Testis (tissue), 3 donors: ENCODE measurements around the gene GZMH. TPM values are rescaled to one million over a fixed set of nuclear protein-coding genes. Genes with fewer than 3 reads are reported as not detected.
A peak's percentile ranks its signal among the peaks of the same experiment; 100 is the strongest.

ENCODE experiments used
- DNase-seq: peaks from one replicate; pipeline ENCODE4 v3.0.0-alpha.2; 2019
- H3K27ac ChIP-seq, 2 donors: fragments of 200-600 bp; sonication (generic); one replicate each; pipeline ENCODE4 v1.5.1; 2019
- H3K27me3 ChIP-seq: fragments of 200-600 bp; sonication (generic); one replicate; pipeline ENCODE4 v1.5.1; 2019
- H3K36me3 ChIP-seq: fragments of 200-600 bp; sonication (generic); one replicate; pipeline ENCODE4 v1.5.1; 2017; ENCODE audit warnings: low read depth; ENCODE audit errors: missing control alignments
- H3K4me1 ChIP-seq: fragments of 200-600 bp; sonication (generic); one replicate; pipeline ENCODE4 v1.5.1; 2019
- H3K4me3 ChIP-seq, 2 donors: fragments of 200-600 bp; sonication (generic); one replicate each; pipeline ENCODE4 v1.5.1; 2017 to 2019
- H3K9me3 ChIP-seq: fragments of 200-600 bp; sonication (generic); one replicate; pipeline ENCODE4 v1.5.1; 2017
- POLR2A ChIP-seq: fragments of 450-650 bp; IDR thresholded peaks from one replicate; pipeline ENCODE4 v1.6.1; 2017; ENCODE audit warnings: antibody characterized with exemption, mild to moderate bottlenecking, moderate library complexity
- WGBS, 2 donors: methylation state at CpG; one replicate each; pipeline ENCODE4 v1.1.5; 2018; 5-methylcytosine and 5-hydroxymethylcytosine counted together
- intact Hi-C: fragments of 100-400 bp; cut with DNase I; formaldehyde crosslinking; loops from one replicate; pipeline ENCODE4 v1.15.1; 2023; ENCODE audit warnings: low total_unique reads
- polyA plus RNA-seq: library from polyadenylated mRNA; stranded (reverse); fragments of 350-450 nt; fragmentation: Illumina TruSeq; extraction: RNeasy Lipid Tissue Mini Kit (QIAGEN cat#74804); gene quantifications from one replicate; pipeline ENCODE4 v1.2.3, GENCODE V29; 2014; ENCODE audit warnings: low read depth, low replicate concordance; ENCODE audit not compliant: insufficient read depth
- total RNA-seq, 2 donors: library from RNA; depleted of rRNA; stranded (reverse); fragments of >200 nt; gene quantifications; one replicate each; pipeline ENCODE4 v1.2.3, GENCODE V29; 2016
- TF ChIP-seq, protein P1 (sequence below), 3 experiments: fragments of 450-650 bp in 2 of 3; fragments of 200-600 bp in 1 of 3; sonication (generic) in 1 of 3; IDR thresholded peaks; one replicate each; pipeline ENCODE4 v1.5.1; 2016 to 2019; ENCODE audit warnings: antibody characterized with exemption in 3 of 3, mild to moderate bottlenecking in 2 of 3, moderate library complexity in 1 of 3

Gene GZMH
- total and polyA plus RNA-seq, 3 donors from 2014 or later: 1.3 to 4.0 TPM; not detected in 1

DNA sequence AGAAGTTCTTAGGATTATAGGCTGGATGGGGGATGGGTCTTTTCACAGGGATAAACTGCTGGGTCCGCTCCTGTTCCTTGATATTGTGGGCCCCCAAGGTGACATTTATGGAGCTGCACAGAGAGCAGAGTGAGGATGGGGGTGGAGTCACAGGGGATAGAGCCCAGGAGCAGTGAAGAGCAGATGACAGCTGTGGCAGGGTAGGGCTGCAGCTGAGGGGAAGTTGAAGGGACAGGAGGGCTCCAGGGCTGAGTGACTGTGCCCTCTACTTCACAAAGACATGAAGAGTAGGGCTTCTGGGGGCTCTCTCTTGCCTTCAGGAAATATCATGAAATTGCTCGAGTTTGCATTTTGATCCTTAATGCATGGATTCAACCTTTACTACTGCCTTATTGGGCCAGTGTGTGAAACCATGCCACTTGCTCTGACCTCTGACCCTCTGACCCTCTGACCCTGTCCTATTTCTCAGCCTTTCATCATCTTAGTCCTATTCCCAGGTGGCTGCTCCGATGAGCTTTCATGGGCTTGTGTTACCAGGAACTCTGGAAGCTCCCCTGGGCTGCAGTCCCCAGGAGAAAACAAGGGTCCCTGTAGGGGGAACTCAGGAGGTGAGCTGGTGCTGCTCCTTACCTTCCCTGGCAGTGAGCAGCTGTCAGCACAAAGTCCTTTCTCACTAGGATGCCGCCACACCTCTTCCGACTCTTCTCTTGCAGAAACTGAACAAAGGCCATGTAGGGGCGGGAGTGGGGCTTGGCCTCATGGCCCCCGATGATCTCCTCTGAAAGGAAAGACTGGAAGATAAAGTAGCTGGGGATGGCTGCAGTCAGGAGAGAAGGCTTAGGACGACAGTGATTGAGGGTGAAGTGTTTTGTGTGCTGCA is 1.6 kb downstream of the GZMH start:
- no peaks in the 10 kb centered on the region for H3K27me3 ChIP-seq
- H3K9me3 ChIP-seq: no peaks in the 10 kb centered on the region
- H3K4me3 ChIP-seq: no peak overlapping the region
- no peaks in the 10 kb centered on the region for H3K4me1 ChIP-seq
- TF ChIP-seq, protein P1, sequence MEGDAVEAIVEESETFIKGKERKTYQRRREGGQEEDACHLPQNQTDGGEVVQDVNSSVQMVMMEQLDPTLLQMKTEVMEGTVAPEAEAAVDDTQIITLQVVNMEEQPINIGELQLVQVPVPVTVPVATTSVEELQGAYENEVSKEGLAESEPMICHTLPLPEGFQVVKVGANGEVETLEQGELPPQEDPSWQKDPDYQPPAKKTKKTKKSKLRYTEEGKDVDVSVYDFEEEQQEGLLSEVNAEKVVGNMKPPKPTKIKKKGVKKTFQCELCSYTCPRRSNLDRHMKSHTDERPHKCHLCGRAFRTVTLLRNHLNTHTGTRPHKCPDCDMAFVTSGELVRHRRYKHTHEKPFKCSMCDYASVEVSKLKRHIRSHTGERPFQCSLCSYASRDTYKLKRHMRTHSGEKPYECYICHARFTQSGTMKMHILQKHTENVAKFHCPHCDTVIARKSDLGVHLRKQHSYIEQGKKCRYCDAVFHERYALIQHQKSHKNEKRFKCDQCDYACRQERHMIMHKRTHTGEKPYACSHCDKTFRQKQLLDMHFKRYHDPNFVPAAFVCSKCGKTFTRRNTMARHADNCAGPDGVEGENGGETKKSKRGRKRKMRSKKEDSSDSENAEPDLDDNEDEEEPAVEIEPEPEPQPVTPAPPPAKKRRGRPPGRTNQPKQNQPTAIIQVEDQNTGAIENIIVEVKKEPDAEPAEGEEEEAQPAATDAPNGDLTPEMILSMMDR (IDR thresholded peaks at IDR 0.05): no peak
- no peak for TF ChIP-seq POLR2A
- WGBS, 2 donors: 68 to 72% methylated on average over 7 to 8 of the region's 8 CpGs
- no peaks in the 10 kb centered on the region for H3K36me3 ChIP-seq
- intact Hi-C loops: no loop called here
- DNase-seq: no peak
- no peak overlapping the region for H3K27ac ChIP-seq

DNA sequence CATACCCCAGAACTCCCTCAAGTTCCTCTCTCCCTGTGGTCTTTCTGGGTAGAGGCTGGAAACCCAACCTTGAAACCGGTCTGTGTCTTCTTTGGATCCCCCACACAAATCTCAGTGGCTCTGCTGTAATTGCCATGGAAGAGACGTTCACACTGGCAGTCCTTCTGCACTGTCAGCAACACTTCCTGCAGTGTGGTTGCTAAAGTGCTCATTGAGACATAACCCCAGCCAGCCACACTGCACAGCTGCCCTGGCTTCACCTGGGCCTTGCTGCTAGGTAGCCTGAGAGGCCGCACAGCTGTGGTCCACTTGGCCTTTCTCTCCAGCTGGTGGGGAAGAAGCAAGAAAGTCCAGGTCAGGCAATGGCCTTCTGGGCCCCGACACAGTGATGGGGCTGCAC is 2.4 kb downstream of the GZMH start:
- DNase-seq: no peak
- Histone ChIP-seq H3K36me3 (no peaks in the 10 kb centered on the region), H3K4me1 (no peaks in the 10 kb centered on the region), H3K4me3 (no peak overlapping the region), H3K9me3 (no peaks in the 10 kb centered on the region), H3K27me3 (no peaks in the 10 kb centered on the region), H3K27ac (no peak overlapping the region)
- WGBS, 2 donors: 87 to 88% methylated on average over 3 to 4 of the region's 4 CpGs
- intact Hi-C loops: no loop called here
- TF ChIP-seq, protein P1 (IDR thresholded peaks at IDR 0.05): no peak
- TF ChIP-seq POLR2A: no peak

DNA sequence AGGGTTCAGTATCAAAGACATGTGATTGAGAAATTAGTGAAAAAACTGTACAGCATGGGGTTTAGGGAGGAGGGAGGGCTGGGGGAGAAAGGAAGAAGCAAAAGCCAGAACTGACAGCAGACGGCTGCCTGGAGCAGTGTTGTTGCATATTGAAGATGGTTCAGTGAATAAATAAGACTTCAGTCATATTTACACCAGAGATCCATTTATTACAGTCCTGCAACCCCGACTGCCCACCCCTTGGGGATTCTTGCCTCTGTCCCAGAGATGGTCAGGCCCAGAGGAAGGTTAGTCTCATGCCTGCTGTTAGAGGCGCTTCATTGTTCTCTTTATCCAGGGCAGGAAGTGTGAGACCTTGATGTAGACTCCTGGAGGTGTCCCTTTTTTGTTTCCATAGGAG is 3.2 kb downstream of the GZMH start:
- Histone ChIP-seq H3K27ac (no peak overlapping the region), H3K36me3 (no peaks in the 10 kb centered on the region), H3K4me3 (no peak overlapping the region), H3K9me3 (no peaks in the 10 kb centered on the region), H3K27me3 (no peaks in the 10 kb centered on the region), H3K4me1 (no peaks in the 10 kb centered on the region)
- DNase-seq: no peak
- TF ChIP-seq, protein P1 (IDR thresholded peaks at IDR 0.05): no peak
- TF ChIP-seq POLR2A: no peak
- intact Hi-C loops: no loop called here
- WGBS, 2 donors: 61 to 63% methylated on average over 3 of the region's 3 CpGs

DNA sequence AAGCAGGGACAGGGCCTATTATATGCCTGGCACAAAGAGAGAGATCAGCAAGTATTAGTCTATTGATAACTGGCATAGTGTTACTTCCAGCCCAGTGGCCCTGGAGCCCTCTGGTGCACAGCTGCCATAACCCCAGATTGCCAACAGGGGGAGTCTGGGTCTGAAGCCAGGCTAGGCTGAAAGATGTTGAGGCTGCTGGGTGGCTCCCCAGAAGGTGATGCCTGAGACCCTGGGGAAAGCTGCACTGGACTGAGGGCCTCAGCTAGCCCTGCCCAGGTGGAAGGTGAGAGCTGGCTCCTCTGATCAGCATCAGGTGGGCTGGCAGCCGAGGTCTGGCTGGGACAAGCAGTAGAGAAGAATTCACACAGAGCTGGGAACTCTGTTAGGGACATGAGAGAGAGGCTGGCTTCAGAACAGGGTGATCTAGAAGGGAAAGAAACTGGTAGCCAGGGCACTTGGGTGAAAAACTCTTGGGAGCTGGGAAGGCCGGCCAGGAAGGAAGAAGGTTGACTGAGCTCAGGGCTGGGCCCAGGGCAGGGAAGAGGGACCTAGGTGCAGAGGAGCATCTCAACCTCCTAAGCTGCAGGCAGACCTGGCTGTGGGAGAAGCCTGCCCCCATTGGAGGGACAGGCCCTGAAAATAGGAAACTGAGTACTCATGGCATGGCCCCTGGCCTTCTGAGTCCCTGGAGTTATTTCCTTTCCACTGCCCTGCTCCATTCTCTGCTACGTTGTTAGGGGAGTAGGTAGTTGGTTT is 3.9 kb downstream of the GZMH start:
- Histone ChIP-seq H3K4me3 (no peak overlapping the region), H3K36me3 (no peaks in the 10 kb centered on the region), H3K27ac (no peak overlapping the region), H3K27me3 (no peaks in the 10 kb centered on the region), H3K4me1 (no peaks in the 10 kb centered on the region), H3K9me3 (no peaks in the 10 kb centered on the region)
- TF ChIP-seq, protein P1 (IDR thresholded peaks at IDR 0.05): peak; percentile 33 to 67 (median 46)
- TF ChIP-seq POLR2A: no peak
- WGBS, 2 donors: 57 to 84% methylated on average over 3 of the region's 3 CpGs
- intact Hi-C loops: no loop called here
- DNase-seq: peak; percentile 59
